Measurements from ENCODE around the gene CDCP1. TPM values are rescaled to one million over a fixed set of nuclear protein-coding genes. Genes with fewer than 3 reads are reported as not detected.

The CDCP1 gene
- polyA plus RNA-seq, 1 donor: 25.5 TPM

GRCh38 chr3:45071075-45071474, 75.1 kb downstream of the CDCP1 start:
- Histone ChIP-seq H3K4me1 (ENCODE audit: control insufficient read depth, insufficient read depth, low read length) (no peaks in the 10 kb centered on the region), H3K27me3 (ENCODE audit: control insufficient read depth, insufficient read depth, low read length) (no peaks in the 10 kb centered on the region), H3K9me3 (ENCODE audit: control insufficient read depth, low read depth, low read length) (no peaks in the 10 kb centered on the region), H3K27ac (ENCODE audit: low read length) (no peak overlapping the region), H3K4me3 (ENCODE audit: low read length) (no peak overlapping the region), H3K36me3 (ENCODE audit: control insufficient read depth, insufficient read depth, low read length) (no peaks in the 10 kb centered on the region)
- no peak for DNase-seq

GRCh38 chr3:45067941-45068340, 78.2 kb downstream of the CDCP1 start:
- no peak overlapping the region for H3K27ac ChIP-seq (ENCODE audit: low read length)
- H3K4me1 ChIP-seq (ENCODE audit: control insufficient read depth, insufficient read depth, low read length): no peaks in the 10 kb centered on the region
- no peak overlapping the region for H3K4me3 ChIP-seq (ENCODE audit: low read length)
- no peaks in the 10 kb centered on the region for H3K9me3 ChIP-seq (ENCODE audit: control insufficient read depth, low read depth, low read length)
- WGBS (ENCODE audit: insufficient coverage, low lambda C conversion rate): 40% methylated on average over 1 of the region's 3 CpGs
- no peaks in the 10 kb centered on the region for H3K36me3 ChIP-seq (ENCODE audit: control insufficient read depth, insufficient read depth, low read length)
- H3K27me3 ChIP-seq (ENCODE audit: control insufficient read depth, insufficient read depth, low read length): no peaks in the 10 kb centered on the region
- DNase-seq: no peak

GRCh38 chr3:45067486-45067885, 78.7 kb downstream of the CDCP1 start:
- no peak overlapping the region for H3K4me3 ChIP-seq (ENCODE audit: low read length)
- H3K36me3 ChIP-seq (ENCODE audit: control insufficient read depth, insufficient read depth, low read length): no peaks in the 10 kb centered on the region
- no peak overlapping the region for H3K27ac ChIP-seq (ENCODE audit: low read length)
- 60% methylated on average over 1 of the region's 4 CpGs for WGBS (ENCODE audit: insufficient coverage, low lambda C conversion rate)
- H3K4me1 ChIP-seq (ENCODE audit: control insufficient read depth, insufficient read depth, low read length): no peaks in the 10 kb centered on the region
- no peaks in the 10 kb centered on the region for H3K9me3 ChIP-seq (ENCODE audit: control insufficient read depth, low read depth, low read length)
- no peak for DNase-seq
- H3K27me3 ChIP-seq (ENCODE audit: control insufficient read depth, insufficient read depth, low read length): no peaks in the 10 kb centered on the region

GRCh38 chr3:45066109-45066801, 79.9 kb downstream of the CDCP1 start:
- Histone ChIP-seq H3K27me3 (ENCODE audit: control insufficient read depth, insufficient read depth, low read length) (no peaks in the 10 kb centered on the region), H3K36me3 (ENCODE audit: control insufficient read depth, insufficient read depth, low read length) (no peaks in the 10 kb centered on the region), H3K4me1 (ENCODE audit: control insufficient read depth, insufficient read depth, low read length) (no peaks in the 10 kb centered on the region), H3K9me3 (ENCODE audit: control insufficient read depth, low read depth, low read length) (no peaks in the 10 kb centered on the region), H3K4me3 (ENCODE audit: low read length) (no peak overlapping the region), H3K27ac (ENCODE audit: low read length) (no peak overlapping the region)
- no peak for DNase-seq
- no CpG with 5 or more reads among the region's 3 CpGs for WGBS (ENCODE audit: insufficient coverage, low lambda C conversion rate)

GRCh38 chr3:45065373-45065720, 80.8 kb downstream of the CDCP1 start:
- no peak overlapping the region for H3K4me3 ChIP-seq (ENCODE audit: low read length)
- no peak overlapping the region for H3K27ac ChIP-seq (ENCODE audit: low read length)
- no peaks in the 10 kb centered on the region for H3K4me1 ChIP-seq (ENCODE audit: control insufficient read depth, insufficient read depth, low read length)
- no peaks in the 10 kb centered on the region for H3K36me3 ChIP-seq (ENCODE audit: control insufficient read depth, insufficient read depth, low read length)
- no CpG with 5 or more reads among the region's 1 CpG for WGBS (ENCODE audit: insufficient coverage, low lambda C conversion rate)
- no peak for DNase-seq
- no peaks in the 10 kb centered on the region for H3K27me3 ChIP-seq (ENCODE audit: control insufficient read depth, insufficient read depth, low read length)
- H3K9me3 ChIP-seq (ENCODE audit: control insufficient read depth, low read depth, low read length): no peaks in the 10 kb centered on the region

- H3K9me3 ChIP-seq (ENCODE audit: control insufficient read depth, low read depth, low read length): no peaks in the 10 kb centered on the region
- DNase-seq: peak in 1 of 2 donors; percentile 50
- 17% methylated on average over 2 of the region's 12 CpGs for WGBS (ENCODE audit: insufficient coverage, low lambda C conversion rate)
These were observed 81.4 kb downstream of the CDCP1 start for GRCh38 chr3:45064512-45065372.

GRCh38 chr3:45062697-45063070, 83.5 kb downstream of the CDCP1 start:
- no peaks in the 10 kb centered on the region for H3K9me3 ChIP-seq (ENCODE audit: control insufficient read depth, low read depth, low read length)
- no peak overlapping the region for H3K4me3 ChIP-seq (ENCODE audit: low read length)
- no peaks in the 10 kb centered on the region for H3K27me3 ChIP-seq (ENCODE audit: control insufficient read depth, insufficient read depth, low read length)
- H3K36me3 ChIP-seq (ENCODE audit: control insufficient read depth, insufficient read depth, low read length): no peaks in the 10 kb centered on the region
- H3K4me1 ChIP-seq (ENCODE audit: control insufficient read depth, insufficient read depth, low read length): no peaks in the 10 kb centered on the region
- 100% methylated on average over 1 of the region's 1 CpG for WGBS (ENCODE audit: insufficient coverage, low lambda C conversion rate)
- no peak for DNase-seq
- H3K27ac ChIP-seq (ENCODE audit: low read length): no peak overlapping the region

More at GRCh38 chr3:45064512-45065372, 81.4 kb downstream of the CDCP1 start:
- Histone ChIP-seq H3K36me3 (ENCODE audit: control insufficient read depth, insufficient read depth, low read length) (no peaks in the 10 kb centered on the region), H3K4me1 (ENCODE audit: control insufficient read depth, insufficient read depth, low read length) (no peaks in the 10 kb centered on the region), H3K27me3 (ENCODE audit: control insufficient read depth, insufficient read depth, low read length) (no peaks in the 10 kb centered on the region), H3K27ac (ENCODE audit: low read length) (no peak overlapping the region), H3K4me3 (ENCODE audit: low read length) (no peak overlapping the region)

GRCh38 chr3:45060165-45060892, 85.8 kb downstream of the CDCP1 start:
- no peaks in the 10 kb centered on the region for H3K9me3 ChIP-seq (ENCODE audit: control insufficient read depth, low read depth, low read length)
- no peaks in the 10 kb centered on the region for H3K27me3 ChIP-seq (ENCODE audit: control insufficient read depth, insufficient read depth, low read length)
- WGBS (ENCODE audit: insufficient coverage, low lambda C conversion rate): 20% methylated on average over 1 of the region's 4 CpGs
- no peak for DNase-seq
- no peaks in the 10 kb centered on the region for H3K4me1 ChIP-seq (ENCODE audit: control insufficient read depth, insufficient read depth, low read length)
- H3K36me3 ChIP-seq (ENCODE audit: control insufficient read depth, insufficient read depth, low read length): no peaks in the 10 kb centered on the region
- no peak overlapping the region for H3K27ac ChIP-seq (ENCODE audit: low read length)
- H3K4me3 ChIP-seq (ENCODE audit: low read length): no peak overlapping the region

GRCh38 chr3:45059132-45059531, 87.0 kb downstream of the CDCP1 start:
- no peaks in the 10 kb centered on the region for H3K9me3 ChIP-seq (ENCODE audit: control insufficient read depth, low read depth, low read length)
- no peaks in the 10 kb centered on the region for H3K27me3 ChIP-seq (ENCODE audit: control insufficient read depth, insufficient read depth, low read length)
- no peak for DNase-seq
- WGBS (ENCODE audit: insufficient coverage, low lambda C conversion rate): 100% methylated on average over 1 of the region's 2 CpGs
- no peaks in the 10 kb centered on the region for H3K4me1 ChIP-seq (ENCODE audit: control insufficient read depth, insufficient read depth, low read length)
- H3K36me3 ChIP-seq (ENCODE audit: control insufficient read depth, insufficient read depth, low read length): no peaks in the 10 kb centered on the region
- no peak overlapping the region for H3K27ac ChIP-seq (ENCODE audit: low read length)
- no peak overlapping the region for H3K4me3 ChIP-seq (ENCODE audit: low read length)

GRCh38 chr3:45057557-45057956, 88.6 kb downstream of the CDCP1 start:
- Histone ChIP-seq H3K4me1 (ENCODE audit: control insufficient read depth, insufficient read depth, low read length) (no peaks in the 10 kb centered on the region), H3K4me3 (ENCODE audit: low read length) (no peak overlapping the region), H3K27ac (ENCODE audit: low read length) (no peak overlapping the region), H3K27me3 (ENCODE audit: control insufficient read depth, insufficient read depth, low read length) (no peaks in the 10 kb centered on the region), H3K9me3 (ENCODE audit: control insufficient read depth, low read depth, low read length) (no peaks in the 10 kb centered on the region), H3K36me3 (ENCODE audit: control insufficient read depth, insufficient read depth, low read length) (no peaks in the 10 kb centered on the region)
- DNase-seq: no peak
- 80% methylated on average over 1 of the region's 3 CpGs for WGBS (ENCODE audit: insufficient coverage, low lambda C conversion rate)

Measured in large intestine (tissue), 3 donors.